H1 (cell line): ENCODE data around the gene ACTG2. TPM values are rescaled to one million over a fixed set of nuclear protein-coding genes. Genes with fewer than 3 reads are reported as not detected.
A peak's percentile ranks its signal among the peaks of the same experiment; 100 is the strongest.

Experiments used
- CTCF ChIA-PET: fragments of 300-600 bp; sonication (Branson Sonifier 250); formaldehyde crosslinking; loops from one replicate; lab custom pipeline; 2021; ENCODE audit not compliant: partially characterized antibody; lab: Charles Lee
- POLR2A ChIA-PET: fragments of 300-600 bp; sonication (Branson Sonifier 250); formaldehyde crosslinking; loops from one replicate; lab custom pipeline; 2021; ENCODE audit warnings: inconsistent platforms; ENCODE audit not compliant: partially characterized antibody; lab: Charles Lee
- DNase-seq, 2 experiments: peaks; one replicate each; pipeline versions ENCODE4 v3.0.0 to v3.0.0-alpha.2; 2010 to 2022; ENCODE audit warnings: low spot score in 2 of 2, low read depth in 1 of 2, mixed read lengths in 1 of 2
- FAIRE-seq: peaks from 2 replicates; lab custom pipeline; 2011; peaks lifted over from hg19 to GRCh38; lab: Jason Lieb, UNC
- H2AFZ ChIP-seq: 2 replicates; pipeline ENCODE4 v1.8.1; 2012; ENCODE audit warnings: low read length, inconsistent platforms
- H2AK5ac ChIP-seq: 2 replicates; pipeline ENCODE4 v1.6.1; 2013; ENCODE audit warnings: low read depth, low read length
- H2BK120ac ChIP-seq: replicated peaks from 2 replicates; pipeline ENCODE3; 2013; ENCODE audit warnings: low read depth, low read length, inconsistent platforms
- H2BK12ac ChIP-seq: 2 replicates; pipeline ENCODE4 v1.6.1; 2013; ENCODE audit warnings: low read depth, low read length
- H2BK15ac ChIP-seq: 2 replicates; pipeline ENCODE4 v1.6.1; 2013; ENCODE audit warnings: low read length
- H2BK20ac ChIP-seq: 2 replicates; pipeline ENCODE4 v1.6.1; 2013; ENCODE audit warnings: low read length
- H2BK5ac ChIP-seq: 2 replicates; pipeline ENCODE4 v1.6.1; 2013; ENCODE audit warnings: low read depth, low read length
- H3K14ac ChIP-seq: 2 replicates; pipeline ENCODE4 v1.6.1; 2013; ENCODE audit warnings: inconsistent platforms; ENCODE audit not compliant: insufficient read length
- H3K18ac ChIP-seq: 2 replicates; pipeline ENCODE4 v1.6.1; 2013; ENCODE audit warnings: low read length; ENCODE audit errors: extremely low read depth
- H3K23ac ChIP-seq: 2 replicates; pipeline ENCODE4 v1.6.1; 2013; ENCODE audit warnings: inconsistent platforms; ENCODE audit not compliant: insufficient read length
- H3K23me2 ChIP-seq: 2 replicates; pipeline ENCODE4 v1.6.1; 2013; ENCODE audit warnings: low read depth, low read length
- H3K27ac ChIP-seq: 2 replicates; pipeline ENCODE4 v1.6.1; 2011; ENCODE audit warnings: low read depth, low read length, inconsistent platforms
- H3K27me3 ChIP-seq, 4 experiments: replicated peaks in 1 of 4; 1 replicate in 1 of 4; 2 replicates in 3 of 4; pipeline versions ENCODE4 v1.6.1 to v1.8.1; 2011 to 2013; ENCODE audit warnings: low read length in 3 of 4, mild to moderate bottlenecking in 3 of 4, inconsistent platforms in 2 of 4, mixed read lengths in 2 of 4, moderate library complexity in 1 of 4; ENCODE audit not compliant: control insufficient read depth in 3 of 4, insufficient read depth in 3 of 4; ENCODE audit errors: extremely low read depth in 1 of 4
- H3K36me3 ChIP-seq, 4 experiments: 2 replicates each; pipeline versions ENCODE4 v1.6.1 to v1.8.1; 2011 to 2013; ENCODE audit warnings: mild to moderate bottlenecking in 4 of 4, low read length in 3 of 4, moderate library complexity in 2 of 4, control low read depth in 1 of 4, inconsistent platforms in 1 of 4; ENCODE audit not compliant: insufficient read depth in 4 of 4, control insufficient read depth in 2 of 4
- H3K4ac ChIP-seq: replicated peaks from 2 replicates; pipeline ENCODE3; 2013; ENCODE audit warnings: low read length, low read depth, mixed read lengths, inconsistent platforms; ENCODE audit not compliant: insufficient read length
- H3K4me1 ChIP-seq, 4 experiments: replicated peaks in 1 of 4; 1 replicate in 1 of 4; 2 replicates in 3 of 4; pipeline versions ENCODE4 v1.6.1 to v1.8.1; 2011 to 2013; ENCODE audit warnings: low read length in 3 of 4, inconsistent platforms in 2 of 4, mixed read lengths in 1 of 4; ENCODE audit not compliant: insufficient read depth in 4 of 4, control insufficient read depth in 3 of 4
- H3K4me2 ChIP-seq, 2 experiments: 2 replicates each; pipeline versions ENCODE4 v1.6.1 to v1.8.1; 2011 to 2013; ENCODE audit warnings: low read depth in 2 of 2, low read length in 2 of 2, control low read depth in 1 of 2, inconsistent platforms in 1 of 2, mild to moderate bottlenecking in 1 of 2; ENCODE audit not compliant: insufficient read depth in 1 of 2
- H3K4me3 ChIP-seq, 4 experiments: fragments of 200-600, 300-600 bp in 1 of 4; sonication (generic), shearing (Covaris generic), sonication (Bioruptor Twin) in 1 of 4; 2 replicates each; pipeline versions ENCODE4 v1.5.1 to v1.8.1; 2011 to 2016; ENCODE audit warnings: low read length in 4 of 4, low read depth in 3 of 4, control low read depth in 2 of 4, inconsistent platforms in 2 of 4, mild to moderate bottlenecking in 2 of 4, mixed read lengths in 1 of 4, moderate library complexity in 1 of 4; ENCODE audit not compliant: insufficient read depth in 2 of 4; ENCODE audit errors: extremely low read depth in 1 of 4
- H3K56ac ChIP-seq: replicated peaks from 2 replicates; pipeline ENCODE3; 2013; ENCODE audit warnings: low read depth, mild to moderate bottlenecking, mixed read lengths, low read length, inconsistent platforms; ENCODE audit not compliant: insufficient read length
- H3K79me1 ChIP-seq: 2 replicates; pipeline ENCODE4 v1.6.1; 2013; ENCODE audit warnings: low read depth, low read length, control low read depth
- H3K79me2 ChIP-seq, 2 experiments: 2 replicates each; pipeline versions ENCODE4 v1.6.1 to v1.8.1; 2012 to 2013; ENCODE audit warnings: low read length in 2 of 2, mild to moderate bottlenecking in 2 of 2, inconsistent platforms in 1 of 2; ENCODE audit not compliant: insufficient read depth in 2 of 2, control insufficient read depth in 1 of 2
- H3K9ac ChIP-seq, 4 experiments: replicated peaks in 1 of 4; 1 replicate in 1 of 4; 2 replicates in 3 of 4; pipeline versions ENCODE4 v1.6.1 to v1.8.1; 2011 to 2013; ENCODE audit warnings: low read depth in 3 of 4, low read length in 3 of 4, control low read depth in 2 of 4, mild to moderate bottlenecking in 2 of 4, moderate library complexity in 2 of 4, inconsistent platforms in 1 of 4; ENCODE audit errors: extremely low read depth in 1 of 4
- H3K9me3 ChIP-seq, 2 experiments: 2 replicates each; pipeline versions ENCODE4 v1.6.1 to v1.8.1; 2012 to 2013; ENCODE audit warnings: mild to moderate bottlenecking in 2 of 2, moderate library complexity in 2 of 2, control low read depth in 1 of 2, inconsistent platforms in 1 of 2, low read depth in 1 of 2, low read length in 1 of 2, mixed read lengths in 1 of 2; ENCODE audit not compliant: insufficient read depth in 2 of 2
- H4K20me1 ChIP-seq, 2 experiments: replicated peaks in 1 of 2; 2 replicates each; pipeline versions ENCODE3 to v1.8.1; 2011 to 2013; ENCODE audit warnings: inconsistent platforms in 2 of 2, low read length in 2 of 2, mild to moderate bottlenecking in 1 of 2; ENCODE audit not compliant: insufficient read depth in 2 of 2, control insufficient read depth in 1 of 2
- H4K5ac ChIP-seq: 2 replicates; pipeline ENCODE4 v1.6.1; 2013; ENCODE audit warnings: low read length, low read depth, mixed read lengths, inconsistent platforms; ENCODE audit not compliant: insufficient read length
- H4K8ac ChIP-seq: 2 replicates; pipeline ENCODE4 v1.8.0; 2013; ENCODE audit warnings: mild to moderate bottlenecking, moderate library complexity, low read length, inconsistent platforms; ENCODE audit not compliant: insufficient read depth; ENCODE audit errors: extremely low read depth
- H4K91ac ChIP-seq: replicated peaks from 2 replicates; pipeline ENCODE3; 2013; ENCODE audit warnings: low read length, mixed read lengths, inconsistent platforms; ENCODE audit not compliant: insufficient read length
- HDAC2 ChIP-seq, 2 experiments: fragments of 300-600 bp in 1 of 2; sonication (generic) in 1 of 2; IDR thresholded peaks; 2 replicates each; pipeline ENCODE4 v1.6.1; 2011 to 2012; ENCODE audit warnings: low read depth in 2 of 2, low read length in 2 of 2, mild to moderate bottlenecking in 2 of 2, moderate library complexity in 2 of 2, borderline replicate concordance in 1 of 2, inconsistent platforms in 1 of 2
- SRF ChIP-seq: IDR thresholded peaks from 2 replicates; pipeline ENCODE4 v1.6.1; 2011; ENCODE audit warnings: mild to moderate bottlenecking, low read depth, low read length, moderate library complexity
- WGBS, 2 experiments: shearing (Covaris generic) in 1 of 2; methylation state at CpG; one replicate each; pipeline versions ENCODE4 v1.1.6 to v1.1.7; 2013 to 2015; ENCODE audit warnings: low lambda C conversion rate in 2 of 2, mixed read lengths in 2 of 2, inconsistent platforms in 1 of 2, low coverage in 1 of 2, missing lambda C conversion rate in 1 of 2; ENCODE audit not compliant: insufficient replicate concordance in 2 of 2, insufficient coverage in 1 of 2, insufficient read length in 1 of 2; ENCODE audit errors: extremely low coverage in 1 of 2, missing lambda C conversion rate in 1 of 2; 5-methylcytosine and 5-hydroxymethylcytosine counted together
- long read RNA-seq, 2 experiments: library from RNA in 1 of 2; library from capped mRNA in 1 of 2; stranded (forward); transcript quantifications; one replicate each; pipeline ENCODE4 v2.0.0, GENCODE V29; 2021; ENCODE audit warnings: inconsistent platforms in 1 of 2
- polyA minus RNA-seq, 3 experiments: library from RNA; depleted of rRNA, polyadenylated mRNA; stranded (reverse); fragments of >200 nt; gene quantifications; 1 replicate in 2 of 3; 2 replicates in 1 of 3; pipeline ENCODE4 v1.2.3, GENCODE V29; 2011
- polyA plus RNA-seq, 7 experiments: library from polyadenylated mRNA; depleted of rRNA in 3 of 7; stranded (reverse) in 5 of 7; unstranded in 2 of 7; fragments of >200 nt in 5 of 7; fragments of 200-250 nt in 2 of 7; gene quantifications; 1 replicate in 5 of 7; 2 replicates in 1 of 7; 4 replicates in 1 of 7; pipeline versions ENCODE4 v1.2.1 to v1.2.3, GENCODE V29; 2011 to 2013; ENCODE audit warnings: missing spikeins in 2 of 7, mixed read lengths in 2 of 7
- total RNA-seq: library from RNA; stranded (reverse); fragmentation: NEBNext Ultra II Directional; extraction: Animal tissue kit (Norgen Biotek cat#: 25700); gene quantifications from 2 replicates; pipeline ENCODE4 v1.2.1, GENCODE V29; 2021

Gene ACTG2
- total RNA-seq: 11.0 and 13.7 TPM in 2 replicates
- polyA plus RNA-seq (2011; rRNA removed): 4.8 and 6.2 TPM in 2 replicates
- 4.3 TPM for polyA plus RNA-seq (2011; cell fraction: cytosol; rRNA removed)
- polyA plus RNA-seq (2011; cell fraction: nucleus; rRNA removed): 5.4 TPM
- 8.0 to 21.0 TPM (median 12.5 TPM) in 4 replicates for polyA plus RNA-seq (2012, experiment 1 of 2)
- polyA plus RNA-seq (2012, experiment 2 of 2): 13.2 TPM
- 11.0 TPM for polyA plus RNA-seq (2013, experiment 1 of 2)
- 12.2 TPM for polyA plus RNA-seq (2013, experiment 2 of 2)
- 8.7 and 13.5 TPM in 2 replicates for polyA minus RNA-seq (2011; rRNA and poly(A)+ RNA removed)
- 2.4 TPM for polyA minus RNA-seq (2011; cell fraction: cytosol; rRNA and poly(A)+ RNA removed)
- polyA minus RNA-seq (2011; cell fraction: nucleus; rRNA and poly(A)+ RNA removed): 3.9 TPM
- long read RNA-seq, experiment 1, partial matches to known transcripts: 11 of 15 reads
- long read RNA-seq, experiment 1, other reads (novel, unspliced or antisense): 2 of 15 reads
- long read RNA-seq, experiment 2, transcript ACTG2-201 (9 exons, 1,530 nt): major isoform, 9 of 14 reads
- long read RNA-seq, experiment 2, partial matches to known transcripts: 1 of 14 reads
- long read RNA-seq, experiment 2, other reads (novel, unspliced or antisense): 1 of 14 reads

GRCh38 chr2:73892631-73893329 lies at the start of gene ACTG2:
TSS of gene ACTG2 (plus strand) at chr2:73893008. CDS start at chr2:73901312, 8,304 bp downstream.
- H2BK20ac ChIP-seq: no peak within 1 kb of the TSS
- H3K79me2 ChIP-seq: no peaks in the 10 kb centered on the region
- no peaks in the 10 kb centered on the region for H3K36me3 ChIP-seq
- 80% methylated on average over 15 of the region's 15 CpGs; no CpG with 5 or more reads in 1 of the 2 experiments for WGBS, 2 experiments
- peak within 1 kb of the TSS; percentile 9; the same call in 1 of the 2 replicates for H2AFZ ChIP-seq
- H2BK15ac ChIP-seq: no peak within 1 kb of the TSS
- H2BK12ac ChIP-seq: no peak within 1 kb of the TSS
- H4K20me1 ChIP-seq: no peaks in the 10 kb centered on the region
- H3K27ac ChIP-seq: no peak within 1 kb of the TSS
- no peaks in the 10 kb centered on the region for H3K27me3 ChIP-seq
- POLR2A ChIA-PET: interaction anchor here (0.6 kb wide), 1 partner anchor 26 kb away, joined by 3 read pairs; no protein-coding TSS in a partner anchor
- TF ChIP-seq SRF (peak; percentile 36; the same call in 1 of the 2 replicates), HDAC2 (IDR thresholded peaks at IDR 0.05; ENCODE audit: borderline replicate concordance in 1 of 2, low read depth in 2 of 2, low read length in 2 of 2) (no peak)
- H2BK5ac ChIP-seq: no peak within 1 kb of the TSS
- H3K56ac ChIP-seq: no peak within 1 kb of the TSS
- H3K9ac ChIP-seq: no peak within 1 kb of the TSS; a peak in 1 of 7 replicates
- 0 out of 2 replicates have a peak within 1 kb of the TSS, but pooled peaks have one; percentile 28 for H4K8ac ChIP-seq
- H4K91ac ChIP-seq: no peak within 1 kb of the TSS
- H3K18ac ChIP-seq: no peak within 1 kb of the TSS
- H3K4me2 ChIP-seq: no peak within 1 kb of the TSS
- DNase-seq: no peak
- no peak within 1 kb of the TSS for H3K14ac ChIP-seq
- no peak within 1 kb of the TSS for H3K23ac ChIP-seq
- H4K5ac ChIP-seq: no peak within 1 kb of the TSS
- peaks cover 0 to 7% (median 4%) of the 10 kb centered on the region in 4 experiments; a peak in 4 of 7 replicates for H3K4me1 ChIP-seq
- FAIRE-seq: no peak
- H2BK120ac ChIP-seq: no peak within 1 kb of the TSS
- H3K9me3 ChIP-seq: no peaks in the 10 kb centered on the region
- no peak within 1 kb of the TSS for H3K4ac ChIP-seq
- no peak within 1 kb of the TSS for H3K4me3 ChIP-seq
- CTCF ChIA-PET: interaction anchor here (0.9 to 2.6 kb wide), 7 partner anchors 10 to 369 kb away, joined by 3 to 9 read pairs (median 3); no protein-coding TSS in a partner anchor
- no peaks in the 10 kb centered on the region for H3K23me2 ChIP-seq
- no peaks in the 10 kb centered on the region for H3K79me1 ChIP-seq
- no peak within 1 kb of the TSS for H2AK5ac ChIP-seq
